ENCODE data around the gene PRKRIP1.
"Not testable (repeated sequence)": the region's sequence is repeated elsewhere in the genome, so short reads cannot be mapped to it uniquely, and the experiment has no call there.

PRKRIP1 gene

GRCh38 chr7:102431617-102432298, 35.6 kb downstream of the PRKRIP1 start:
- DNase-seq: peak; percentile 39 to 67

DNA sequence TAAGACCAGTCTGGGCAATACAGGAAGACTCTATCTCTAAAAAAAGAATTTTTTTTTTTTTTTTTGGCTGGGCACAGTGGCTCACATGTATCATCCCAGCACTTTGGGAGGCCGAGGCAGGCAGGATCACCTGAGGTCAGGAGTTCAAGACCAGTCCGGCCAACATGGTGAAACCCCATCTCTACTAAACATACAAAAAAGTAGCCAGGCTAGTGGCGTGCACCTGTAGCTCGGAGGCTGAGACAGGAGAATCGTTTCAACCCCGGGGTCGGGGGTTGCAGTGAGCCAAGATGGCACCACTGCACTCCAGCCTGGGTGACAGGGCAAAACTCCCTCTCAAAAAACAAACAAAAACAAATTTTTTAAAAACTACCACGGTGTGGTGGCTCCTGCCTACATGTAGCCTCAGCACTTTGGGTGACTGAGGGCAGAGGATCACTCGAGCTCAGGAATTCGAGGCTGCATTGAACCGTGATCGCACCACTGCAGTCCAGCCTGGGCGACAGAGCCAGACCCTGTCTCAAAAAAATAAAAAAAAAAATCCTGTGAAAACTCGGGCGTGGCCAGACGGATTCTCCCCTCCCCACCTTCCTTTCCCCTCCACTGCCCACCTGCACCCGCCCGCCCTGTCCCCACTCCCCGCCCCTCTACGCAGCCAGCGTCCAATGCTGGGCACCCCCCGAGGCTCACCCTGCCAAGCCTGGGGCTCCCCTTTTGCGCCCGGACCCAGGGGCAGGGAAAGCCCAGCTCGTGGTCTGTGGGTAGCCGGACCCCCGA, 36.5 kb downstream of the PRKRIP1 start:
- no peak for DNase-seq

DNA sequence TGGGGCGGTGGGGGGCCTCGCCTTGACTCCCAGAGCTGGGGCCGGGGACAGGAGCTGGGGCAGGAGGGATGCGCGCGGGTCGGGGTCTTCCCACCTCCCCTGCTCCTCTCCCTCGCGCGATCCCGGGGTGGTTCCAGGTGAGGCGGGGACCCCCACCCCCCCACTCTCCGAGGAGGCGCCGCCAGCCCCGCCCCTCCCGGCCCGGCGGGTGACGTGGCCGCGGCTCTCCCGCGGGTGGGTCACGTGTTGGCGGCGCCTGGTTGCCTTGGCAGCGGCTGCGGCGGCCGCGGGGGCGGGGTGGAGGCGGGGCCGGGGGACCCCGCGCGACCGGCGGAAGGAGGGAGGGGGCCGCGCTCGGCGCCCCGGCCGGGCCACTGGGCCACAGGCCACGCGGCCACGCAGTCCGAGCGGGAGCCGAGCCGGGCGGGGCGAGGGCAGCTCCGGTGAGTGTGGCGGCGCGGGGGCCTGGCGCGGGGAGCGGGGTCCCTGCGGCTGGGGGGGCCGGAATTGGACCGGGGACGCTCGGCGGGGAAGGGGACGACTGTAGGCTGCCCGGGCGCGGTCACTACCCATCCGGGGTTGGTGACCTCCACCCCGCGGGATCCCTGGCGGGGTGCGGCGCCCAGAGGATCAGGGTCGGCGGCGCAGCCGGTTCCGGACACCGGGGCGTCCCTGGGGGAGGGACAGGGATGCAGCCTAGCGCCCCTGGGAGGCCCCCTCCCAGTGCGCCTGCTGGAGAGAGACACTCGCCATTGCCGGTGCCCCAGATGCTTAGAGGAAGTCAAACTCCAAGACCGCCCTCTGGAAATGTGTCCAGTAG, 37.3 kb downstream of the PRKRIP1 start, which contains the start of gene ORAI2:
Gene ORAI2, plus strand, starts transcription at position 357 of the 820 bp plus-strand sequence. CDS start 5,382 bp downstream, outside the sequence.
- DNase-seq: peak; percentile 86 to 89

GRCh38 chr7:102434039-102434486, 37.9 kb downstream of the PRKRIP1 start:
- DNase-seq: no peak

DNA sequence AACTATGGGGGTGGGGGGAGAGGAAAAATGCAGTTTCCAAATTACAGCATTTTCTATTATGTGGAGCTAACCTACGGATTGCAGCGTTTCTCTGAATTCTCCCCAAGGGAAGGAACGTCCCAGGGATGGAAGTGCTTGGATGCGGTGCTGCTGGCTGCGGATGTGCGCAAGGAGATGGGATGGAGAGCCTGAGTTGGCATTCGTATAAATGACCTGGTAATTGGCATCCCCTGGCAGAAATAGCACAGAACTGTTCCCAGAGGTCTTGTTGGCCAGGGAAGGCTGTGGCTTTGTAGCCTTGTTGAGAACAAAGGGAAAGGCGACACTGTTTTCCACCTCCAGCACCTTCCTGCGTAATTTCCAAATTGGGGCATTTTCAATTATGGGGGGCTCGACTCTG, 40.0 kb downstream of the PRKRIP1 start:
- DNase-seq: no peak

DNA sequence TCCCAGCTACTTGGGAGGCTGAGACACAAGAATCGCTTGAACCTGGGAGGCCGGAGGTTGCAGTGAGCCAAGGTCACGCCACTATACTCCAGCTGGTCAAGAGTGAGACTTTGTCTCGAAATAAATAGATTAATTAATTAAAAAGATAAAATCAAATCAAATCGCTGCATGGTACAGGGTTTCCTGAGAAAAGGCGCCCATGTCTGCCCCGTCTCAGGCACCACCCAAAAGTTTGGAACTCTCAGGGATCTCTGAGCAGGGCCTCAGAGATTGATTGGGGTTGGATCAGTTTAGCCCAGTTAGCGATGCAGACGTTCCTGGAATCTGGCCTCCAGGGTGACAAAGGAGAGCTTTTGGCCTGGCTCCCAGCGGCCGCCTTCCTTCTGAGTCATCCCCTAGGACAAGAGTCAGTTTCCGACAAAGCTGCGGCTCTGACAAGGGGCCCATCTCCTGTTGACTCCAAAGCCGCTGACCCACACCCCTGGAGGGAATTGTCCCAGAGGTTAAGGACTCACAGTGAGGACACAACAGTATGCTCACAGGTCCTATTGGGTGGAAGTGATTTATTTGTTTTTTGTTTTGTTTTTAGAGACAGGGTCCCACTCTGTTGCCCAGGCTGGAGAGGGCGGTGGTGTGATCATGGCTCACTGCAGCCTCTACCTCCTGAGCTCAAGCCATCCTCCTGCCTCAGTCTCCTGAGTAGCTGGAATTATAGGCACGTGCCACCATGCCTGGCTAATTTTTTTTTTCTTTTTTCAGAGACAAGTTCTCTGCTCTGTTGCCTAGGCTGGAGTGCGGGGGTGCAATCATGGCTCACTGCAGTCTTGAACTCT, 44.0 kb downstream of the PRKRIP1 start:
- no peak for DNase-seq

- DNase-seq: no peak
These were observed 49.0 kb downstream of the PRKRIP1 start for GRCh38 chr7:102444961-102445673.

GRCh38 chr7:102445674-102446071, 49.5 kb downstream of the PRKRIP1 start:
- DNase-seq: no peak

- DNase-seq: no peak
These were observed 50.4 kb downstream of the PRKRIP1 start for GRCh38 chr7:102446387-102447156.

DNA sequence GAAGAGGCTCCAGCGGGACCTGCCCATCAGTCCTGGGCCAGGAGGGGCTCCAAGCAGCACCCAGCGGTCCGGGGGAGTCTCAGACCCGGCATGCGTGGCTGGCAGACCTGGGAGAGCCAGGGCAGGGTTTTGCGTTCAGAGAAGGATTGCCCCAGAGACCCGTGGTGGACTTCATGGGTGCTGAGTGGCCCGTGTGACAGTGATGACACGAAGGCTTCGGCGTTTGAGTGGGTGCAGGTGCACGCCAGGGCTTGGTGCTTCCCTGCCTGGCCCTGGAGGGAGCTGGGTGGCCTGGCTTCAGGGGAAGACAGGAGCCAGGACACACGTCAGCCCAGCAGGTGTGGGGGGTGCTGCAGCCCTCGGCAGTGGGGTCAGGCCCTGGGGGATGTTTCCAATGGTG, 51.1 kb downstream of the PRKRIP1 start:
- DNase-seq: no peak

DNA sequence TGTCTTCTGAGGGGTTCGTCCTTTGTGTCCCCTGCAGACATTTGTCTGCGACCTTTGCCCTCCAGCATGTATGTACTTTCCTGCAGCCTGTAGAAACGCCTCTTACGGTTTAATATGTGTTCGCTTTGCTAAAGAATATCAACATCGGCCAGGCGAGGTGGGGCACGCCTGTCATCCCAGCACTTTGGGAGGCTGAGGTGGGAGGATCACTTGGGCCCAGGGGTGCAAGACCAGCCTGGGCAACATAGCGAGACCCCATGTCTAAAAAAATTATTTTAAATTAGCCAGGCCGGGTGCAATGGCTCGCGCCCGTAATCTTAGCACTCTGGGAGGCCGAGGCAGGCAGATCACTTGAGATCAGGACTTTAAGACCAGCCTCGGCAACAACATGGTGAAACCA, 53.0 kb downstream of the PRKRIP1 start:
- DNase-seq: no peak

- peak; percentile 45 to 56 for DNase-seq
These were observed 54.1 kb downstream of the PRKRIP1 start for GRCh38 chr7:102450242-102450641.

DNA sequence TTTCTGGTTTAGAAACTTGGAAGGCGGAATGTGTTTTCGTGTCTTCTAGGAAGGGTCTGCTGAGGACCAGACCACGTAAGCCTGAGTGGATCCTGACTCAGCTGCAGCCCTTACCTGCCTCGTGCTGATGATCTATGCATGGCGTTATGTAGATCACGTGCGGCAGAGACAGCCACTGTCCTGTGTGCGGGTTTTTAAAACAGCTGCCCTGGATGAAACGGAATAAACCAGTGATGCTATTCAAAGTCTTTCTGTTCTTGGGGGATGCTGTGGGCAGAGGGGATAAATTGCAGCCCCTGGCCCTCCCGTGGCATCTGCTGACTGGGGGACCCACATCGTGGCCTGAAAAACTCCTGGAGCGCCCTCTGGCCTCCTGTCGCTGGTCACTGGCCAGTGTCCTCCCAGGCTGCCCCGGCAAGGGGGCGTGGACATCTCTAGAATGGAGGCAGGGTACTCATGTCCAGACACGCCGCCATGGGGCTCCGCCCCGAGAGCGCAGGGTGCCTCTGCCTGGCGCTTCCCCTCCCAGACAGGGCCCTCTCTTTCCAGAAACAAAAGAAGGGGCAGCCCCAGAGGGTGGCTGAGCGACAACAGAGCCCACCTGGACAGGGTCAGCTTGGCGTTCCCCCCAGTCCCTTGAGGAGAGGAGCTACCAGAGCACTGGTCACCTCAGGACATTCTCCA, 55.4 kb downstream of the PRKRIP1 start:
- no peak for DNase-seq

- DNase-seq: no peak
These were observed 56.3 kb downstream of the PRKRIP1 start for GRCh38 chr7:102452451-102452850.

DNA sequence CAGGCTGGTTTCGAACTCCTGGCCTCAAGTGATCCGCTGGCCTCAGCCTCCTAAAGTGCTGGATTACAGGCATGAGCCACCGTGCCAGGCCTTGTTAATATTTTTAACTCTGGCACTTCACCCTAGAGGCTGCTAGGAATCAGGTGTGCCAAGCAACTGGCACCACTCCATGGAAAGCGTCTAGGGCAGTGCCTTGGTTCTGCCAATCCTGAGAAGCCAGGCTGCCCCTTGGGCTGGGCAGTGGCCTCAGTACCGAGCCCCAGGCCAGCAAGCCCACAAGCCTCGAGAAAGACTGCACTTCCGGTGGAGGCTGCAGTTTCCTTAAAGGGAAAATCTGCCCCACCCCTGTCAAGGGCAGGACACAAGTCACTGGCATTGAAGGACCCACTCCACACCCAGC, 57.2 kb downstream of the PRKRIP1 start:
- no peak for DNase-seq

DNA sequence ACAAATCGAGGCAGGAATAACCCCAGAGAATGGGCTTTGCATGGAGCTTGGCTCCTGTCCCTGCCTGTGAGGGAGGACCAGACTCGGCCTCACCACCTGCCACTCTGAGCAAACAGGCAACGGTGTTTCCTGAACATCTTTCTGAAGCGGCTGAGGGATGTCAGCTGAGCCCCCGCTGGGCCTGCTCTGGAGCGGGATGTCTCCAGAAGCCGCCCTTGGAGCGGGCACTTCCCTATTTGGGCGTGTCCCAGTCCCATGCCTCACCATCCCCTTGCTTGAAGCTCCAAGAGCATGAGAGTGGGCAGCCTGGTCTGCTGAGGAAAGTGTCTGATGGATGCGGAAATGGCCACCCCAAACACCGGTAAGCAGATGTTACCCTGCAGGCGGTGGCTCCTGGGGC, 58.3 kb downstream of the PRKRIP1 start:
- DNase-seq: no peak

GRCh38 chr7:102454932-102455331, 58.8 kb downstream of the PRKRIP1 start:
- not testable (repeated sequence) for DNase-seq

GRCh38 chr7:102455596-102455995, 59.4 kb downstream of the PRKRIP1 start:
- DNase-seq: no peak

GRCh38 chr7:102456327-102456726, 60.2 kb downstream of the PRKRIP1 start:
- DNase-seq: no peak

DNA sequence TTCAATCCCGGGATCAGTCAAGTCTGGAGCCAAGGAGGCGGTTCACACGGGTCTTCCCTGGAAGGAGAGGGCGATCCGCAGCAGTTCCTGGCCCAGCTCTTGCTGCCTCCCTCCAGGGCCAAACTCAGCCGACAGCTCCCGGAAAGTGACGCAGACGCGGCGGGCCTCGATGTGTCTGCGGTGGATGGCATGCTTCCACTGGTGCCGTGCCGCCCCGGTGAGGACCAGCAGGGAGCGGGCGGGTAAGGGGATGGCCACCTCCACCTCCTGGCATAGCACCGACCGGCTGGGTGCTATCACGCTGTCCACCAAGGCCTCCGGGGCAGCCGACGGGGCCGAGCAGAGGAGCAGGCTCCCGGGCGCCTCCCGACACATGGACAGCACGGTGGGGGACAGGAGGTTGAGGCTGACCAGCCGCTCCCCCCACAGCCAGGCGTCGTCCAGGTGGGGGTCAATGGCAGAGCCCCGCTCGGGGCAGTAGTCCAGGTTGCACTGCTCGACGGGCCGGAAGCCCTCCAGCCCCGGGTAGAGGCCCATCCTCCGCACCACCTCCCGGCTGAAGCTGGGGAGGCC, 61.3 kb downstream of the PRKRIP1 start:
- DNase-seq: no peak
